ENCODE measurements around the gene ZFAND3. TPM values are rescaled to one million over a fixed set of nuclear protein-coding genes. Genes with fewer than 3 reads are reported as not detected.

Gene ZFAND3
- total RNA-seq, 1 donor from 2014 or later: 66.9 TPM

DNA sequence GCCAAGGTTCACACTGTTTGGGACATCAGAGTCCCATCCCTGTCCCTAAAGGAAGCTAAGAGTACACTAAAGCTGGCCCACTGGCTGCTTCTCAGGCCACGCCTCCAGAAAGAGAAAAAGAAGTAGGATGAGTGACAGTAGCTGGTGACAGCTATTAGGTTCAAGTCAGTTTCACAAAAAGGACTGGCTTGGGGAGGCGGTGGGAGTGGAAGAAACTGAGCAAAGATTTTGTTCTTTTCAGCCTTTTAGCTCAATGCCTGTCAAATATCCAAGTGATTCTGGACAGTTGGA is 374.7 kb downstream of the ZFAND3 start:
- DNase-seq (ENCODE audit: extremely low spot score, unreplicated experiment): no peak
- no peaks in the 10 kb centered on the region for H3K36me3 Mint-ChIP-seq
- H3K4me1 Mint-ChIP-seq (ENCODE audit: unreplicated experiment): peaks cover 26% of the 10 kb centered on the region
- TF ChIP-seq, protein P1, sequence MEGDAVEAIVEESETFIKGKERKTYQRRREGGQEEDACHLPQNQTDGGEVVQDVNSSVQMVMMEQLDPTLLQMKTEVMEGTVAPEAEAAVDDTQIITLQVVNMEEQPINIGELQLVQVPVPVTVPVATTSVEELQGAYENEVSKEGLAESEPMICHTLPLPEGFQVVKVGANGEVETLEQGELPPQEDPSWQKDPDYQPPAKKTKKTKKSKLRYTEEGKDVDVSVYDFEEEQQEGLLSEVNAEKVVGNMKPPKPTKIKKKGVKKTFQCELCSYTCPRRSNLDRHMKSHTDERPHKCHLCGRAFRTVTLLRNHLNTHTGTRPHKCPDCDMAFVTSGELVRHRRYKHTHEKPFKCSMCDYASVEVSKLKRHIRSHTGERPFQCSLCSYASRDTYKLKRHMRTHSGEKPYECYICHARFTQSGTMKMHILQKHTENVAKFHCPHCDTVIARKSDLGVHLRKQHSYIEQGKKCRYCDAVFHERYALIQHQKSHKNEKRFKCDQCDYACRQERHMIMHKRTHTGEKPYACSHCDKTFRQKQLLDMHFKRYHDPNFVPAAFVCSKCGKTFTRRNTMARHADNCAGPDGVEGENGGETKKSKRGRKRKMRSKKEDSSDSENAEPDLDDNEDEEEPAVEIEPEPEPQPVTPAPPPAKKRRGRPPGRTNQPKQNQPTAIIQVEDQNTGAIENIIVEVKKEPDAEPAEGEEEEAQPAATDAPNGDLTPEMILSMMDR (conservative IDR thresholded peaks at IDR 0.05): no peak
- no peaks in the 10 kb centered on the region for H3K27me3 Mint-ChIP-seq
- H3K4me3 Mint-ChIP-seq: no peak overlapping the region
- H3K27ac Mint-ChIP-seq: no peak overlapping the region
- H3K9me3 Mint-ChIP-seq: no peaks in the 10 kb centered on the region

DNA sequence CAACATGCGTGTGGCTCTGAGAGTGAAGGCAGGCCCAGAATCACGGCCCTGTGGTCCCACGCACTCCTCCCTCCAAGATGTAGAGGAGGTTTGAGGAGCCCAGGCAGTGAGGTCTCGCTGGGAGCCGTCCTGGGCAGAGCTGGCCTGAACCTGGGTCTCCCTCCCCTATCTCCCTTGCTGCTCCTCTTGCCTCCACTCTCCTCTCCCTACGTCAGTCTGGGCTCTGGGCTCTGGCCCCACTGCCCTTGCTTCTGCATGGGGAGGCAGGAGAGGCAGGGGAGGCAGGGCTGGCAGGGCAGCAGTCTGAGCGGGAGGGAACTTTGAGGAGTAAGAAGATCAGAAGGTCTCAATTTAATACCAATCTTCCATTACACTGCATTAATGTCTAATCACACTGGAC is 375.1 kb downstream of the ZFAND3 start:
- Mint-ChIP-seq H3K27me3 (no peaks in the 10 kb centered on the region), H3K36me3 (no peaks in the 10 kb centered on the region), H3K27ac (no peak overlapping the region), H3K9me3 (no peaks in the 10 kb centered on the region), H3K4me1 (ENCODE audit: unreplicated experiment) (peaks cover 26% of the 10 kb centered on the region), H3K4me3 (no peak overlapping the region)
- TF ChIP-seq, protein P1 (conservative IDR thresholded peaks at IDR 0.05): no peak
- DNase-seq (ENCODE audit: extremely low spot score, unreplicated experiment): no peak

DNA sequence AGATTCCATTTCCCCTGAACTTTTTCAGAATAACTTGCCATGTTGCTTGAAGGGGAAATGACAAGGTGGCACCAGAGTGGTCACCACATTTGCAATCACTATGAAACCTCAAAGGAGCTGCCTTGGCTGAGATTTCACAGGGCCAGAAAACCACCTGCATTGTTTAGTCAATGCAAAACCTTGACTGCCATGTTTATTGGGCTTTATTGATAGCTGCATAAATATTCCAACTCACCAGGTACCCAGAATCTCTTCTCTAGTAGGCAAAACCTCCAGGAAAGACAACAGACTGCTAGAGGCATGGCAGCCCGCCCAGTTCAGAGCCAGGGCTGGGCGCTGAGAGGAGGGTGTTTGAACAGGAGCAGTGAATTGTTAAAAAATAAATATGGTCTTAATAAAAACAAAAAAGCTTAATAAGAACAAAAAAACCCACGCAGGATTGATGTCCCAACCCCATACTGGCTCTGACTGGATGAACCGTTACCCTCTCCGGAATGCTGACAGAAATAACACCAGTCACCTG is 375.6 kb downstream of the ZFAND3 start:
- Mint-ChIP-seq H3K36me3 (no peaks in the 10 kb centered on the region), H3K9me3 (no peaks in the 10 kb centered on the region), H3K27me3 (no peaks in the 10 kb centered on the region), H3K4me3 (no peak overlapping the region), H3K4me1 (ENCODE audit: unreplicated experiment) (peaks cover 26% of the 10 kb centered on the region), H3K27ac (no peak overlapping the region)
- no peak for DNase-seq (ENCODE audit: extremely low spot score, unreplicated experiment)
- TF ChIP-seq, protein P1 (conservative IDR thresholded peaks at IDR 0.05): no peak

DNA sequence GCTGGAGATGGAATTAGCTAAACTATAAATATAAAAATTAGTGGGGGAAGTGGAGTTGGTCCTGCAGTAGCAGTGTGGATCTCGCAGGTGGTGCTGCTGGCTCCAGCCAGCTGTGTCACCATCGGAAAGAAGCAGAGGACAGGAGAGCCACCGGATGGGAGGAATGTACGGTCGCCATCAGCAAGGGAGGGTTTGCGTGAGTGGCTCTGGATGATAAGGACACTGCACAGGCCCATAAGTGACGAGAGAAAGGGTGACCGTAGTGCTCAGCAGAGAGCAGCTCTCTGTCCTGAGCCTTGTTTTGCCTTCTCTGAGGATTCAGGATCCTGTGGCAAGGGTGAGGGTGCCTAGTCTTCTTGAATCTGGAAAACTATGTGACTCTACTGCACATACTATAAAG is 378.7 kb downstream of the ZFAND3 start:
- TF ChIP-seq, protein P1 (conservative IDR thresholded peaks at IDR 0.05): no peak
- H3K27me3 Mint-ChIP-seq: no peaks in the 10 kb centered on the region
- no peak overlapping the region for H3K4me3 Mint-ChIP-seq
- no peaks in the 10 kb centered on the region for H3K36me3 Mint-ChIP-seq
- peaks cover 4% of the 10 kb centered on the region for H3K9me3 Mint-ChIP-seq
- peaks cover 9% of the 10 kb centered on the region for H3K4me1 Mint-ChIP-seq (ENCODE audit: unreplicated experiment)
- no peak overlapping the region for H3K27ac Mint-ChIP-seq
- DNase-seq (ENCODE audit: extremely low spot score, unreplicated experiment): no peak

Other genes starting within 250 kb of the ZFAND3 start
- 10.8 and 24.9 TPM in 2 replicates for gene MDGA1, start 121.8 kb upstream of the ZFAND3 start, total RNA-seq (ENCODE audit: low replicate concordance)

Data from type B pancreatic cell (in vitro differentiated cells).